ENCODE measurements around the gene NOL12.

Gene NOL12

DNA sequence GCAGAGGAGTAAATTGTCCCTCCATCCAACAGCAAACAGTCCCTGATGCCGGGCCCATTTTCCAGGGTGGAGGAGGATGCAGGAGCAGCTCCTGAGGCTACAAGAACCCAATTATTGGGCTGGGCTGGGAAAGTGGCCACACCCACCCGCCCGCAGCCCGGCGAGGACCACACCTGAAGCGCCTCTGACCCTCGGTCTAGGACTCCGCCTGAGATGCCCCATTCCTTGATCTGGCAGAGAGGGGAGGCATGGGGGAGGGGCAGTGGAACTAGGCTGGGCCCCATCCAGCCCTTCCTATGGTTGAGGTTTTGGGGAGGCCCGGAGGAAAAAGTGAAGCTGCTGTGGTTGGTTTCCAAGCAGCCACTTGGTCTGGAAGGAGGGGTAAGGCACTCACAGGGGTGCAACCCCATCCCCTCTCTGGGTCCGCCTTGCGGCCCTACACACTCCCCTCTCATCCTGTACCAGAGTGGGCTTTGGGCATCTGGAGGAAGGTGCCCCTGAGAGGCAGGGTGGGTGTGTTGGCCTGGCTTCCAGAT lies 13.2 kb upstream of the NOL12 start:
- no peak overlapping the region for H3K4me3 ChIP-seq (ENCODE audit: insufficient read depth, low read depth, low read length, poor library complexity, severe bottlenecking)
- H3K4me1 ChIP-seq (ENCODE audit: control insufficient read depth, insufficient read depth, low read length, poor library complexity, severe bottlenecking) = peaks cover 37% of the 10 kb centered on the region
- H3K36me3 ChIP-seq (ENCODE audit: control insufficient read depth, insufficient read depth, low read length) = no peaks in the 10 kb centered on the region
- DNase-seq = no peak
- no peaks in the 10 kb centered on the region for H3K9me3 ChIP-seq (ENCODE audit: control insufficient read depth, low read length)
- H3K27ac ChIP-seq (ENCODE audit: insufficient read depth, low read length, poor library complexity, severe bottlenecking) = peak overlapping the region; percentile 35
- H3K27me3 ChIP-seq (replicated peaks; ENCODE audit: control insufficient read depth, insufficient read depth, low read length, poor library complexity, severe bottlenecking) = no peaks in the 10 kb centered on the region

DNA sequence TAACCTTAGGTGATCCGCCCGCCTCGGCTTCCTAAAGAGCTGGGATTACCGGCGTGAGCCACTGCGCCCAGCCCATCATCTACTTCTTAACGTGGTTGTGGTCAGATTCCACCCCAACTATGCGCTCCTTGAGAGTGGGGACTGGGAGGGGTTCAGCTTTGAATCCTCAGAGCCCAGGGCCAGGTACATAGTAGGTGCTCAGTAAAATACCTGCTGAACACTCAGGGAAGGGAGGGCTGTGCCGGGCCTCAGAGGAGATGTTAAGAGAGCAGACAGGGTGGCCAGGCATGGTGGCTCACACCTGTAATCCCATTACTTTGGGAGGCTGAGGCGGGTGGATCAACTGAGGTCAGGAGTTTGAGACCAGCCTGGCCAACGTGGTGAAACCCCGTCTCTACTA lies 11.9 kb upstream of the NOL12 start:
- H3K4me3 ChIP-seq (ENCODE audit: insufficient read depth, low read depth, low read length, poor library complexity, severe bottlenecking) = no peak overlapping the region
- no peak for DNase-seq
- H3K9me3 ChIP-seq (ENCODE audit: control insufficient read depth, low read length) = no peaks in the 10 kb centered on the region
- H3K27ac ChIP-seq (ENCODE audit: insufficient read depth, low read length, poor library complexity, severe bottlenecking) = peak overlapping the region; percentile 7
- peaks cover 40% of the 10 kb centered on the region for H3K4me1 ChIP-seq (ENCODE audit: control insufficient read depth, insufficient read depth, low read length, poor library complexity, severe bottlenecking)
- H3K27me3 ChIP-seq (replicated peaks; ENCODE audit: control insufficient read depth, insufficient read depth, low read length, poor library complexity, severe bottlenecking) = no peaks in the 10 kb centered on the region
- H3K36me3 ChIP-seq (ENCODE audit: control insufficient read depth, insufficient read depth, low read length) = no peaks in the 10 kb centered on the region

DNA sequence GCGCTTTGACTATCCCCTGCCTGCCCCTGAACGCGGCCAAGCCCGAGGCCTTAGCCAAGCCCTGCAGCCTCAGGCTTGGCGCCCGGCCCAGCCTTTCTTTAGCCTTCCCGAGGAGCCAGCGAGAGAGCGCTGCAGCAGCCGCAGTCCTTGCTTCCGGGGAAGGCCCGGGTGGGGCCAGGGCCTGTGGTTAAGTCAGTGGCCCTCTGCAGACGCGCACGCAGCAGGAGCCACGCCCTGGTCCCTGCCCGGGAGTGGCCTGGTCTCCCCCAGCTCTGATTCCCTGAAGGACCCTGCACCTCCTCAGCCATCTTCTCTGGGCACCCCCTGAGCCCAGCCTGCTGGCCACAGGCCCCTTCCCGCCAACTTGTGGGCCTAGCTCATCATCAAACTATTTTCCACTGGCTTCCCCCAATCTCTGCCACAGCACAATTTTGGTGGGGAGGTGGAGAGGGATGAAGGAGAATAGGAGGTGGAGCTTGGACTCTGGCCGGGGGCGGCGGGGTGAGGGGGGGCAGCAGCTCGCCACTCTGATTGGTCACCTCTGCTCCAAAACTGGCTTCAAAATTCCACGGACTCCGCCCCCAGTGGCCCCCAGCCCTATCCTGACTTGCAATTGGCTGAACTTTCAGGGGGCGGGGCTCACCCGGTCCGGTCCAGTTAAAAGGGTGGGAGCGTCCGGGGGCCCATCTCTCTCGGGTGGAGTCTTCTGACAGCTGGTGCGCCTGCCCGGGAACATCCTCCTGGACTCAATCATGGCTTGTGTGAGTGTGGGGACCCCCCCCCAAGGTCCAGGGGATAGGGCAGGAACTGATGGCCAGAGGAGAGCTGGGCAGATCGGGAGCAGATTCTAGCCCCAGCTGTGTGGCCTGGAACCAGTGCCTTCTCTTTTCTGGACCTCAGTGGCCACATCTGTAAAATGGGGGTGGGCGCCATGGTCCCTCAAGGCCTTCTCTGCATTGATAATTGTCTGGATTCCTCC lies 10.9 kb upstream of the NOL12 start, which contains the start of gene LGALS1:
LGALS1 (plus strand) TSS at position 686 of the 979 bp plus-strand sequence; CDS start at position 753, 67 bp downstream.
- H3K27ac ChIP-seq (ENCODE audit: insufficient read depth, low read length, poor library complexity, severe bottlenecking) = peak within 1 kb of the TSS; percentile 98
- no peaks in the 10 kb centered on the region for H3K27me3 ChIP-seq (replicated peaks; ENCODE audit: control insufficient read depth, insufficient read depth, low read length, poor library complexity, severe bottlenecking)
- peak; percentile 43 to 59 (median 49) for DNase-seq
- peaks cover 40% of the 10 kb centered on the region for H3K4me1 ChIP-seq (ENCODE audit: control insufficient read depth, insufficient read depth, low read length, poor library complexity, severe bottlenecking)
- H3K9me3 ChIP-seq (ENCODE audit: control insufficient read depth, low read length) = no peaks in the 10 kb centered on the region
- peak within 1 kb of the TSS; percentile 70 for H3K4me3 ChIP-seq (ENCODE audit: insufficient read depth, low read depth, low read length, poor library complexity, severe bottlenecking)
- H3K36me3 ChIP-seq (ENCODE audit: control insufficient read depth, insufficient read depth, low read length) = peaks cover 3% of the 10 kb centered on the region

DNA sequence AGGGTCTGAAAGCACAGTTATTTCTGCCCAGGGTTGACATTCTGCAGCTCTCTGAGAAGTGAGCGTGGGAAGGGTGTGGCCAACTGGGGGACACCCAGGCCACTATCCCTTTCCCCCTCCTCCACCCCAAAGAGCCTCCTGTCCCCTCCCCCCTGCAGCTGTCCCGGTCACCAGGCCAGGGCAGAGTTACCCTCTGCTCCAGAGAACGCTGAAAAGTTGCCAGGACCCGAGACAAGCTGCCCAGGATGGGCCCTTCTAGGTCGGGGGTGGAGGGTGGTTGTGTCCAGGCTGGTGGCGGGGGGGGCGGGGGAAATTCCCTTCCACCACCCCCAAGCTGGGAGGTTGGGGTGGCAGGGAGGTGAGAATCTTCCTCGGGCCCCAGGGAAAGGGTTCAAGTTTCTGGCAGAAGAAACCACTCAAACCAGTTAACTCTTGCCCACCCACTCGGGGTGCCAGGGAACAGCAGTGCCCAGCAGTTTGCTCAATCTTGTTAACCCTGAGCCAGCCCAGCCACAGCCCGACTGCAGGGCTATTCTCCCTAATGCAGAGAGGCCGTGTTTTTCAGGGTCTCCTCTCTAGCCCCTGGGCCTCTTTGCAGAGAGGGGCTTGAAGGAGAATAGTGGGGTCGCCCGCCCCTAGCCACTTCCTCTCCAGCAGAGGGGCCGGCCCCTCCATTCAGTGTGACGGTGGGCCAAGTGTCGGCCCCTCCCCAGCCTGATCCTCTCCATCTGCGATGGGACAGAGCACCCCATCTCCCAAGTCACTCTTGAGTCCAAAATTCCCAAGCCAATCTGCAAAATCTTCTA lies 10.0 kb upstream of the NOL12 start:
- no peaks in the 10 kb centered on the region for H3K9me3 ChIP-seq (ENCODE audit: control insufficient read depth, low read length)
- peaks cover 3% of the 10 kb centered on the region for H3K36me3 ChIP-seq (ENCODE audit: control insufficient read depth, insufficient read depth, low read length)
- peaks cover 40% of the 10 kb centered on the region for H3K4me1 ChIP-seq (ENCODE audit: control insufficient read depth, insufficient read depth, low read length, poor library complexity, severe bottlenecking)
- DNase-seq = peak in 1 of 3 donors; percentile 22
- peak overlapping the region; percentile 70 for H3K4me3 ChIP-seq (ENCODE audit: insufficient read depth, low read depth, low read length, poor library complexity, severe bottlenecking)
- H3K27ac ChIP-seq (ENCODE audit: insufficient read depth, low read length, poor library complexity, severe bottlenecking) = peak overlapping the region; percentile 98
- H3K27me3 ChIP-seq (replicated peaks; ENCODE audit: control insufficient read depth, insufficient read depth, low read length, poor library complexity, severe bottlenecking) = no peaks in the 10 kb centered on the region

DNA sequence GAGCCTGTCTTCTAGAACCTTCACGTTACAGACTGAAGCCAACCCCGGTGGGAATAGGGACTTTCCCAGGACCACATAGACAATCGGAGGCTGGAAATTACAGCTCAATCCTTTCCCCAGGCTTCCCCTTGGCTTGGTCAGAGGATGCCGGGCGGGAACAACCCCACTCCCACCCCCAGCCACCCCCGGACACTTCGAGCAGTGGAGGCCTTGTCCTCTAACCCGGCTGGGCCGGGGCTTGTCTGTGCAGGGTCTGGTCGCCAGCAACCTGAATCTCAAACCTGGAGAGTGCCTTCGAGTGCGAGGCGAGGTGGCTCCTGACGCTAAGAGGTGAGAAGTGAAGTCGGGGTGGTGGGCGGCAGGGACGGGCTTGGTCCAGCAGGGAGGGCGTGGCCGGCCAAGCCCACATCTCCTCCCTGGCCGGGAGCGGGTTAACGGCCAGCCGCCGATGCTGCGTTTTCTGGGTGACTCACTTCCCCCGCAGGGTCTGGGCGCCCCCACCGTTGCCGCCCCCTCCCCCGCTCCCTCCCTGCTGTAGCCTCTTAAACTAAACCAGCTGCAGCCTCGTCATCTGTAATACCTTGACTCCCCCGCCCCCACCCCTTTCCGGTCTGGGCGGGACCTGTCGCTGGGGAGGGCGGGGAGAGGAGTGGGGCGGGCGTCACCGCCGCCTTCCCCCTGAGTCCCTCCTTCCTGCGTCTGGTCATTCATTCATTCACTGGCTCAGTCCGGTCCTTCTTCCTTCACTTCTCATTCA lies 9.2 kb upstream of the NOL12 start:
- peaks cover 3% of the 10 kb centered on the region for H3K36me3 ChIP-seq (ENCODE audit: control insufficient read depth, insufficient read depth, low read length)
- peak overlapping the region; percentile 70 for H3K4me3 ChIP-seq (ENCODE audit: insufficient read depth, low read depth, low read length, poor library complexity, severe bottlenecking)
- DNase-seq = peak; percentile 88 to 94 (median 89)
- H3K27ac ChIP-seq (ENCODE audit: insufficient read depth, low read length, poor library complexity, severe bottlenecking) = peak overlapping the region; percentile 98
- no peaks in the 10 kb centered on the region for H3K9me3 ChIP-seq (ENCODE audit: control insufficient read depth, low read length)
- no peaks in the 10 kb centered on the region for H3K27me3 ChIP-seq (replicated peaks; ENCODE audit: control insufficient read depth, insufficient read depth, low read length, poor library complexity, severe bottlenecking)
- peaks cover 40% of the 10 kb centered on the region for H3K4me1 ChIP-seq (ENCODE audit: control insufficient read depth, insufficient read depth, low read length, poor library complexity, severe bottlenecking)

DNA sequence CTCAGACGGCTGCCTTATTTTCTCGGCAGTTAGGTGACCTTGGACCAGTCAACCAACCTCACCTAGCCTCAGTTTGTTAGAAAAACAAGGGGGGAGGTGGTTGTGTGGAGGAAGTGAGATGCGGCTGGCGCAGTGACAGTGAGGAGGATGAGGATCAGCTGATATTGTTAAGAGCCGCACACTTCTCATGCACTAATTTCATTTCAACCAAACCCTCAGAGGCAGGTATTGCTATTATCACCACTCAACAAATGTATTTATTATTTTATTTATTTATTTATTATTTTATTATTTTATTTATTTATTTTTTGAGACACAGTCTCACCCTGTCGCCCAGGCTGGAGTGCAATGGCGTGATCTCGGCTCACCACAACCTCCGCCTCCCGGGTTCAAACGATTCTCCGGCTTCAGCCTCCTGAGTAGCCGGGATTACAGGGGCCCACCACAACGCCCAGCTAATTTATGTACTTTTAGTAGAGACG lies 8.6 kb upstream of the NOL12 start:
- no peaks in the 10 kb centered on the region for H3K27me3 ChIP-seq (replicated peaks; ENCODE audit: control insufficient read depth, insufficient read depth, low read length, poor library complexity, severe bottlenecking)
- DNase-seq = no peak
- peaks cover 3% of the 10 kb centered on the region for H3K36me3 ChIP-seq (ENCODE audit: control insufficient read depth, insufficient read depth, low read length)
- H3K27ac ChIP-seq (ENCODE audit: insufficient read depth, low read length, poor library complexity, severe bottlenecking) = peak overlapping the region; percentile 98
- peaks cover 40% of the 10 kb centered on the region for H3K4me1 ChIP-seq (ENCODE audit: control insufficient read depth, insufficient read depth, low read length, poor library complexity, severe bottlenecking)
- no peaks in the 10 kb centered on the region for H3K9me3 ChIP-seq (ENCODE audit: control insufficient read depth, low read length)
- peak overlapping the region; percentile 70 for H3K4me3 ChIP-seq (ENCODE audit: insufficient read depth, low read depth, low read length, poor library complexity, severe bottlenecking)

DNA sequence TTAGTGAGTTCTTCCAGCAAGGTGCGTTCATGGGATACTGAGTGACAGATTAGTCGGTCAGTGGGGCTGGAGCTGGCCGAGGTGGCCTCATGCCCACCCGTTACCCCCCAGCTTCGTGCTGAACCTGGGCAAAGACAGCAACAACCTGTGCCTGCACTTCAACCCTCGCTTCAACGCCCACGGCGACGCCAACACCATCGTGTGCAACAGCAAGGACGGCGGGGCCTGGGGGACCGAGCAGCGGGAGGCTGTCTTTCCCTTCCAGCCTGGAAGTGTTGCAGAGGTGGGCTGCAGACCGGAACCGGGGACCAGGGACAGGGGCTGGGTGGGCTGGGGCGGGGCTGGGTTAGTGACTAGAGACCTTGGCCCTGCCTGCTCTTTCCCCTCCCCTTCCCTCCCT lies 7.8 kb upstream of the NOL12 start:
- peaks cover 3% of the 10 kb centered on the region for H3K36me3 ChIP-seq (ENCODE audit: control insufficient read depth, insufficient read depth, low read length)
- H3K27ac ChIP-seq (ENCODE audit: insufficient read depth, low read length, poor library complexity, severe bottlenecking) = peak overlapping the region; percentile 98
- no peaks in the 10 kb centered on the region for H3K27me3 ChIP-seq (replicated peaks; ENCODE audit: control insufficient read depth, insufficient read depth, low read length, poor library complexity, severe bottlenecking)
- no peak for DNase-seq
- no peak overlapping the region for H3K4me3 ChIP-seq (ENCODE audit: insufficient read depth, low read depth, low read length, poor library complexity, severe bottlenecking)
- H3K9me3 ChIP-seq (ENCODE audit: control insufficient read depth, low read length) = no peaks in the 10 kb centered on the region
- peaks cover 32% of the 10 kb centered on the region for H3K4me1 ChIP-seq (ENCODE audit: control insufficient read depth, insufficient read depth, low read length, poor library complexity, severe bottlenecking)

DNA sequence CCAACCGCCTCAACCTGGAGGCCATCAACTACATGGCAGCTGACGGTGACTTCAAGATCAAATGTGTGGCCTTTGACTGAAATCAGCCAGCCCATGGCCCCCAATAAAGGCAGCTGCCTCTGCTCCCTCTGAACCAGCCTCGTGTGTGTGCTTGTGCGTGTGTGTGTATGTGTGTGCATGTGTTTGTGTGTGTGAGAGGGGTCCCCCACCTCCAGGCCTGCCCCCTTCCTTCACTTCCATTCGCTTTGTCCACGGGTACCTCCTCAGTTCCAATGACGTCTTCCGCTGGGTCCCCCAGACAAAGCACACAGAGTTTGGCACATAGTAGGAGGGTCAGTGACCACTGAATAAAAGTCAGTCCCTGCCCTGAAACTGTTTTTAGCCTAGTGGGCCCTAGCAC lies 6.5 kb upstream of the NOL12 start:
- Histone ChIP-seq H3K36me3 (ENCODE audit: control insufficient read depth, insufficient read depth, low read length) (peaks cover 3% of the 10 kb centered on the region), H3K9me3 (ENCODE audit: control insufficient read depth, low read length) (no peaks in the 10 kb centered on the region), H3K27me3 (replicated peaks; ENCODE audit: control insufficient read depth, insufficient read depth, low read length, poor library complexity, severe bottlenecking) (no peaks in the 10 kb centered on the region), H3K4me3 (ENCODE audit: insufficient read depth, low read depth, low read length, poor library complexity, severe bottlenecking) (no peak overlapping the region), H3K4me1 (ENCODE audit: control insufficient read depth, insufficient read depth, low read length, poor library complexity, severe bottlenecking) (peaks cover 27% of the 10 kb centered on the region), H3K27ac (ENCODE audit: insufficient read depth, low read length, poor library complexity, severe bottlenecking) (no peak overlapping the region)
- no peak for DNase-seq

DNA sequence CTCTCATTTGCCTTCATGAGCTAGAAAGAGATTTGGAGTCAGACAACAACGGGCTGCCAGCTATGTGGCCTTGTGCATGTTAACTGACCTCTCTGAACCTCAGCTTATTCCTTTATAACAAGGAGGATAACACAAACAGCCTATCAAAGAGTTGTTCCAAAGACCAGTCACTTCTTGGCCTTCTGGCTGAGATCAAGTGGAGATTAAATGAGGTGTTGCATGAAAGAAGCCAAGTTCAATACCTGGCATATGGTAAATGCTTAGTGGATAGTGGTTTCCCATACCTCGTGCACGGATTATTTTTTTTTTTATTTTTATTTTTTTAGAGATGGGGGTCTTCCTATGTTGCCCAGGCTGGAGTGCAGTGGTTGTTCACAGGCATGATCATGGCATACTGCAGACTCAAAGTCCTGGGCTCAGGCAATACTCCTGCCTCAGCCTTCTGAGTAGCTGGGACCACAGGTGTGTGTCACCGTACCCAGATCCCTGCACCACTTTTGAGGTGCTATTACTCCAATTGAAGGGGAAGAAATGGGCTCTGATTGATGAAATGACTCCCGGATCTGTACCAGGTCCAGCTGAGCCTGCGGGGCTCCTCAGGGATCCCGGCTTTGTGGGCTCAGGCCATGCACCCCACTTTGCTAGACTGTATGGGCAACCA lies 5.8 kb upstream of the NOL12 start:
- H3K4me3 ChIP-seq (ENCODE audit: insufficient read depth, low read depth, low read length, poor library complexity, severe bottlenecking) = no peak overlapping the region
- peaks cover 3% of the 10 kb centered on the region for H3K36me3 ChIP-seq (ENCODE audit: control insufficient read depth, insufficient read depth, low read length)
- peaks cover 21% of the 10 kb centered on the region for H3K4me1 ChIP-seq (ENCODE audit: control insufficient read depth, insufficient read depth, low read length, poor library complexity, severe bottlenecking)
- H3K27ac ChIP-seq (ENCODE audit: insufficient read depth, low read length, poor library complexity, severe bottlenecking) = peak overlapping the region; percentile 1
- no peaks in the 10 kb centered on the region for H3K9me3 ChIP-seq (ENCODE audit: control insufficient read depth, low read length)
- no peak for DNase-seq
- H3K27me3 ChIP-seq (replicated peaks; ENCODE audit: control insufficient read depth, insufficient read depth, low read length, poor library complexity, severe bottlenecking) = no peaks in the 10 kb centered on the region

Data from effector memory CD4-positive, alpha-beta T cell (primary cell).